A549 (cell line): Measurements from ENCODE around the gene CMYA5. TPM values are rescaled to one million over a fixed set of nuclear protein-coding genes. Genes with fewer than 3 reads are reported as not detected.

ENCODE experiments used
- ATAC-seq, 2 experiments: fragments of 200-7000 bp in 1 of 2; fragments of >200 bp in 1 of 2; cut with Nextera tagmentation in 1 of 2; cut with Tn5 transposase in 1 of 2; 3 replicates each; pipeline versions ENCODE4 v1.8.0 to v1.9.1; 2018 to 2020; ENCODE audit warnings: mild to moderate bottlenecking in 1 of 2, moderate library complexity in 1 of 2
- CTCF ChIA-PET: fragments of 300-600 bp; sonication (Branson Sonifier 250); formaldehyde crosslinking; extraction: SDS; loops from one replicate; lab custom pipeline; 2021; ENCODE audit warnings: antibody characterized with exemption, inconsistent platforms; lab: Yijun Ruan, JAX
- POLR2A ChIA-PET: fragments of 350-600 bp; formaldehyde crosslinking; extraction: SDS; loops from one replicate; lab custom pipeline; 2021; ENCODE audit warnings: antibody characterized with exemption, inconsistent platforms; lab: Yijun Ruan, JAX
- DNase-seq, 2 experiments: peaks; one replicate each; pipeline versions ENCODE4 v3.0.0 to v3.0.0-alpha.2; 2011 to 2016; ENCODE audit warnings: low read depth in 1 of 2, low spot score in 1 of 2
- FAIRE-seq: peaks from 2 replicates; lab custom pipeline; 2011; peaks lifted over from hg19 to GRCh38; lab: Jason Lieb, UNC
- H3K27ac ChIP-seq, 2 experiments: fragments of >200 bp; sonication (Bioruptor Twin); formaldehyde crosslinking; 3 replicates each; pipeline ENCODE4 v1.5.1; 2016 to 2017
- H3K4me1 ChIP-seq: fragments of >200 bp; sonication (Bioruptor Twin); formaldehyde crosslinking; 3 replicates; pipeline ENCODE4 v1.6.1; 2016
- H3K4me2 ChIP-seq: fragments of >200 bp; sonication (Bioruptor Twin); formaldehyde crosslinking; 3 replicates; pipeline ENCODE4 v1.6.1; 2016
- H3K4me3 ChIP-seq: fragments of >200 bp; sonication (Bioruptor Twin); formaldehyde crosslinking; 3 replicates; pipeline ENCODE4 v1.5.1; 2016
- H3K9me3 ChIP-seq: fragments of >200 bp; sonication (Bioruptor Twin); formaldehyde crosslinking; 3 replicates; pipeline ENCODE4 v1.6.1; 2016
- CBX2 ChIP-seq: fragments of 200-600 bp; sonication (generic); IDR thresholded peaks from 2 replicates; pipeline ENCODE4 v1.6.1; 2016; ENCODE audit warnings: low read depth, mild to moderate bottlenecking, borderline replicate concordance
- CHD2 ChIP-seq: fragments of 150-350 bp; IDR thresholded peaks from 2 replicates; pipeline ENCODE4 v1.6.1; 2014; ENCODE audit warnings: low read length; ENCODE audit not compliant: partially characterized antibody
- CTCF ChIP-seq: fragments of >200 bp; sonication (Bioruptor Twin); formaldehyde crosslinking; IDR thresholded peaks from 3 replicates; pipeline ENCODE4 v1.5.1; 2016
- EHF ChIP-seq: fragments of 250-450 bp; sonication (Bioruptor Pico); IDR thresholded peaks from 2 replicates; pipeline ENCODE4 v1.5.0; 2020; ENCODE audit warnings: mild to moderate bottlenecking
- EP300 ChIP-seq, 2 experiments: fragments of >200 bp; sonication (Bioruptor Twin); formaldehyde crosslinking; IDR thresholded peaks; 2 replicates in 1 of 2; 3 replicates in 1 of 2; pipeline ENCODE4 v1.6.1; 2016 to 2017
- ESRRA ChIP-seq: fragments of 150-350 bp; IDR thresholded peaks from 2 replicates; pipeline ENCODE4 v1.6.1; 2014; ENCODE audit warnings: mild to moderate bottlenecking, low read length, borderline replicate concordance
- FOSB ChIP-seq: fragments of 250-450 bp; sonication (Bioruptor Pico); IDR thresholded peaks from 2 replicates; pipeline ENCODE4 v1.5.0; 2020; ENCODE audit warnings: mild to moderate bottlenecking, moderate library complexity
- FOSL2 ChIP-seq, 2 experiments: fragments of 450-650 bp in 1 of 2; fragments of >200 bp in 1 of 2; sonication (Bioruptor Twin) in 1 of 2; formaldehyde crosslinking; IDR thresholded peaks; 2 replicates each; pipeline versions ENCODE4 v1.5.0 to v1.6.1; 2016 to 2020; ENCODE audit warnings: mild to moderate bottlenecking in 1 of 2, moderate library complexity in 1 of 2
- FOXS1 ChIP-seq: fragments of 250-450 bp; sonication (Bioruptor Pico); IDR thresholded peaks from 2 replicates; pipeline ENCODE4 v1.5.0; 2020; ENCODE audit warnings: mild to moderate bottlenecking, moderate library complexity
- GATA3 ChIP-seq: IDR thresholded peaks from 2 replicates; pipeline ENCODE4 v1.6.1; 2012; ENCODE audit warnings: borderline replicate concordance
- HDAC2 ChIP-seq: fragments of 200-600 bp; sonication (generic); IDR thresholded peaks from 2 replicates; pipeline ENCODE4 v1.6.1; 2016
- HEYL ChIP-seq: fragments of 250-450 bp; sonication (Bioruptor Pico); IDR thresholded peaks from 2 replicates; pipeline ENCODE4 v1.8.0; 2021; ENCODE audit warnings: mild to moderate bottlenecking, moderate library complexity
- HOXA7 ChIP-seq: fragments of 250-450 bp; sonication (Bioruptor Pico); IDR thresholded peaks from 2 replicates; pipeline ENCODE4 v1.5.0; 2020; ENCODE audit warnings: mild to moderate bottlenecking, moderate library complexity
- JUNB ChIP-seq: fragments of >200 bp; sonication (Bioruptor Twin); formaldehyde crosslinking; IDR thresholded peaks from 2 replicates; pipeline ENCODE4 v1.6.1; 2016
- KDM5A ChIP-seq: fragments of 200-600 bp; sonication (generic); IDR thresholded peaks from 2 replicates; pipeline ENCODE4 v1.6.1; 2016; ENCODE audit warnings: antibody characterized with exemption, mild to moderate bottlenecking
- MAFK ChIP-seq: fragments of 450-650 bp; IDR thresholded peaks from 2 replicates; pipeline ENCODE4 v1.6.1; 2014; ENCODE audit not compliant: partially characterized antibody
- MAX ChIP-seq: IDR thresholded peaks from 2 replicates; pipeline ENCODE4 v1.6.1; 2012
- MAZ ChIP-seq: fragments of 150-350 bp; IDR thresholded peaks from 2 replicates; pipeline ENCODE4 v1.6.1; 2014; ENCODE audit warnings: antibody characterized with exemption, low read depth, low read length, borderline replicate concordance
- NPAS2 ChIP-seq: fragments of 250-450 bp; sonication (Bioruptor Pico); IDR thresholded peaks from 2 replicates; pipeline ENCODE4 v1.8.0; 2022; ENCODE audit warnings: mild to moderate bottlenecking, moderate library complexity, borderline replicate concordance
- POLR2A ChIP-seq: IDR thresholded peaks from 2 replicates; pipeline ENCODE4 v1.6.1; 2012; ENCODE audit warnings: mild to moderate bottlenecking, low read length
- POLR2AphosphoS2 ChIP-seq: conservative IDR thresholded peaks from 2 replicates; pipeline ENCODE4 v1.6.1; 2012; ENCODE audit warnings: low read length, improper control_type of control experiment, inconsistent platforms
- RAD21 ChIP-seq, 2 experiments: fragments of >200 bp in 1 of 2; sonication (Bioruptor Twin) in 1 of 2; formaldehyde crosslinking in 1 of 2; IDR thresholded peaks in 1 of 2; conservative IDR thresholded peaks in 1 of 2; 2 replicates in 1 of 2; 3 replicates in 1 of 2; pipeline ENCODE4 v1.6.1; 2012 to 2018; ENCODE audit warnings: inconsistent platforms in 1 of 2
- RARB ChIP-seq: fragments of 250-450 bp; sonication (Bioruptor Pico); IDR thresholded peaks from 2 replicates; pipeline ENCODE4 v1.8.0; 2021; ENCODE audit warnings: mild to moderate bottlenecking, moderate library complexity
- REST ChIP-seq: fragments of 200-600 bp; sonication (generic); IDR thresholded peaks from 2 replicates; pipeline ENCODE4 v1.6.1; 2016; ENCODE audit warnings: antibody characterized with exemption, mild to moderate bottlenecking, moderate library complexity
- RNF2 ChIP-seq: fragments of 200-600 bp; sonication (generic); IDR thresholded peaks from 2 replicates; pipeline ENCODE4 v1.6.1; 2016; ENCODE audit warnings: low read depth, mild to moderate bottlenecking, antibody characterized with exemption, moderate library complexity, borderline replicate concordance
- TFCP2L1 ChIP-seq: fragments of 250-450 bp; sonication (Bioruptor Pico); IDR thresholded peaks from 2 replicates; pipeline ENCODE4 v1.5.0; 2021; ENCODE audit warnings: mild to moderate bottlenecking
- USF2 ChIP-seq: fragments of 450-650 bp; IDR thresholded peaks from 2 replicates; pipeline ENCODE4 v1.6.1; 2014; ENCODE audit warnings: antibody characterized with exemption
- ZC3H11A ChIP-seq: fragments of 450-650 bp; IDR thresholded peaks from 2 replicates; pipeline ENCODE4 v1.6.1; 2014; ENCODE audit warnings: antibody characterized with exemption, mild to moderate bottlenecking
- ZSCAN20 ChIP-seq: fragments of 250-450 bp; sonication (Bioruptor Pico); IDR thresholded peaks from 2 replicates; pipeline ENCODE4 v1.8.0; 2022; ENCODE audit warnings: mild to moderate bottlenecking, moderate library complexity
- WGBS: methylation state at CpG from one replicate; pipeline ENCODE4 v1.1.6; 2017; ENCODE audit errors: missing lambda C conversion rate; 5-methylcytosine and 5-hydroxymethylcytosine counted together
- polyA plus RNA-seq, 4 experiments: library from polyadenylated mRNA; depleted of rRNA in 3 of 4; stranded (reverse); fragments of >200 nt; fragmentation: RNase III in 1 of 4; extraction: RNeasy Plus Mini Kit Qiagen cat#74134 plus additional on column Dnase treatment in 1 of 4; gene quantifications; 2 replicates in 3 of 4; 3 replicates in 1 of 4; pipeline ENCODE4 v1.2.3, GENCODE V29; 2011 to 2017

The CMYA5 gene
- polyA plus RNA-seq, 2 of the 4 experiments (the other 2 are of a cell fraction): 0.10 to 0.61 TPM

GRCh38 chr5:79795764-79796398 lies 106.2 kb downstream of the CMYA5 start:
- no peak overlapping the region for H3K27ac ChIP-seq
- 44% methylated on average over 8 of the region's 8 CpGs for WGBS
- no peak overlapping the region for H3K4me3 ChIP-seq
- TF ChIP-seq CHD2: no peak
- no peak for TF ChIP-seq ZSCAN20 (CRISPR knock-in tag)
- TF ChIP-seq RAD21 (conservative IDR thresholded peaks at IDR 0.05 in 1 of 2, IDR thresholded peaks at IDR 0.05 in 1 of 2): no peak
- TF ChIP-seq KDM5A: no peak
- TF ChIP-seq EHF (CRISPR knock-in tag): no peak
- no peak for TF ChIP-seq HDAC2
- TF ChIP-seq NPAS2 (CRISPR knock-in tag): no peak
- no peak for TF ChIP-seq FOSB (CRISPR knock-in tag)
- TF ChIP-seq POLR2A: no peak
- TF ChIP-seq HEYL (CRISPR knock-in tag): no peak
- no peak for TF ChIP-seq EP300 (IDR thresholded peaks at IDR 0.05)
- no peak for TF ChIP-seq FOXS1 (CRISPR knock-in tag)
- no peak for TF ChIP-seq REST
- TF ChIP-seq MAZ: no peak
- no peak for TF ChIP-seq POLR2AphosphoS2
- TF ChIP-seq HOXA7 (CRISPR knock-in tag): no peak
- no peak for TF ChIP-seq RARB (CRISPR knock-in tag)
- no peak for TF ChIP-seq CBX2
- FAIRE-seq: no peak
- DNase-seq: no peak
- ChIA-PET POLR2A (no interaction called here), CTCF (no interaction called here)
- no peaks in the 10 kb centered on the region for H3K4me1 ChIP-seq
- no peaks in the 10 kb centered on the region for H3K9me3 ChIP-seq
- H3K4me2 ChIP-seq: no peak overlapping the region
- no peak for ATAC-seq

- no peak for DNase-seq
- 76% methylated on average over 7 of the region's 7 CpGs for WGBS
- Histone ChIP-seq H3K27ac (no peak overlapping the region), H3K9me3 (no peaks in the 10 kb centered on the region), H3K4me3 (no peak overlapping the region), H3K4me1 (no peaks in the 10 kb centered on the region), H3K4me2 (no peak overlapping the region)
- FAIRE-seq: no peak
- CTCF ChIA-PET: no interaction called here
- no peak for ATAC-seq
- POLR2A ChIA-PET: no interaction called here
- TF ChIP-seq MAFK (no peak), USF2 (no peak), TFCP2L1 (no peak), ZC3H11A (no peak), RNF2 (no peak), MAX (no peak), FOSB (CRISPR knock-in tag) (no peak), FOSL2 (IDR thresholded peaks at IDR 0.05) (no peak), FOSL2 (CRISPR knock-in tag; IDR thresholded peaks at IDR 0.05) (no peak), ESRRA (no peak), GATA3 (no peak), EHF (CRISPR knock-in tag) (no peak), ZSCAN20 (CRISPR knock-in tag) (no peak), CTCF (no peak), JUNB (no peak)
Observed at GRCh38 chr5:79798893-79799590, 109.4 kb downstream of the CMYA5 start.
